GM12891 (cell line): ENCODE measurements around the gene S100A9.

ENCODE experiments used
- PAX5 ChIP-seq: IDR thresholded peaks from 2 replicates; pipeline ENCODE4 v1.6.1; 2011; ENCODE audit warnings: low read length, moderate library complexity, mild to moderate bottlenecking; ENCODE audit not compliant: insufficient read depth, severe bottlenecking
- POLR2A ChIP-seq: IDR thresholded peaks from 2 replicates; pipeline ENCODE4 v1.6.1; 2011; ENCODE audit warnings: low read depth, low read length, control low read depth
- POLR2AphosphoS5 ChIP-seq: IDR thresholded peaks from 2 replicates; pipeline ENCODE4 v1.6.1; 2011; ENCODE audit warnings: low read depth, low read length, control low read depth
- POU2F2 ChIP-seq: IDR thresholded peaks from 2 replicates; pipeline ENCODE4 v1.6.1; 2011; ENCODE audit warnings: low read depth, mild to moderate bottlenecking, control low read depth, low read length, moderate library complexity
- SPI1 ChIP-seq: IDR thresholded peaks from 2 replicates; pipeline ENCODE4 v1.6.1; 2011; ENCODE audit warnings: low read depth, low read length, control low read depth
- TAF1 ChIP-seq: IDR thresholded peaks from 2 replicates; pipeline ENCODE4 v1.6.1; 2011; ENCODE audit warnings: low read depth, low read length, control low read depth

- TF ChIP-seq POLR2A (no peak), POLR2AphosphoS5 (no peak), SPI1 (no peak), TAF1 (no peak), POU2F2 (no peak), PAX5 (no peak)
Observed at GRCh38 chr1:153386500-153386901, 28.8 kb downstream of the S100A9 start.
